ENCODE data around the gene OR13J1.
A peak's percentile ranks its signal among the peaks of the same experiment; 100 is the strongest.

The OR13J1 gene

GRCh38 chr9:35835766-35836165 lies 34.4 kb downstream of the OR13J1 start:
- no peak for DNase-seq (ENCODE audit: low read depth)
- no peak overlapping the region for H3K4me3 ChIP-seq (ENCODE audit: low read length)
- no peak for TF ChIP-seq CTCF (conservative IDR thresholded peaks at IDR 0.05; ENCODE audit: low read length)

- H3K4me3 ChIP-seq (ENCODE audit: low read length) = no peak overlapping the region
- TF ChIP-seq CTCF (conservative IDR thresholded peaks at IDR 0.05; ENCODE audit: low read length) = peak; percentile 28; the same call in 1 of the 2 replicates
- no peak for DNase-seq (ENCODE audit: low read depth)
These were observed 35.0 kb downstream of the OR13J1 start for GRCh38 chr9:35835216-35835632.

DNA sequence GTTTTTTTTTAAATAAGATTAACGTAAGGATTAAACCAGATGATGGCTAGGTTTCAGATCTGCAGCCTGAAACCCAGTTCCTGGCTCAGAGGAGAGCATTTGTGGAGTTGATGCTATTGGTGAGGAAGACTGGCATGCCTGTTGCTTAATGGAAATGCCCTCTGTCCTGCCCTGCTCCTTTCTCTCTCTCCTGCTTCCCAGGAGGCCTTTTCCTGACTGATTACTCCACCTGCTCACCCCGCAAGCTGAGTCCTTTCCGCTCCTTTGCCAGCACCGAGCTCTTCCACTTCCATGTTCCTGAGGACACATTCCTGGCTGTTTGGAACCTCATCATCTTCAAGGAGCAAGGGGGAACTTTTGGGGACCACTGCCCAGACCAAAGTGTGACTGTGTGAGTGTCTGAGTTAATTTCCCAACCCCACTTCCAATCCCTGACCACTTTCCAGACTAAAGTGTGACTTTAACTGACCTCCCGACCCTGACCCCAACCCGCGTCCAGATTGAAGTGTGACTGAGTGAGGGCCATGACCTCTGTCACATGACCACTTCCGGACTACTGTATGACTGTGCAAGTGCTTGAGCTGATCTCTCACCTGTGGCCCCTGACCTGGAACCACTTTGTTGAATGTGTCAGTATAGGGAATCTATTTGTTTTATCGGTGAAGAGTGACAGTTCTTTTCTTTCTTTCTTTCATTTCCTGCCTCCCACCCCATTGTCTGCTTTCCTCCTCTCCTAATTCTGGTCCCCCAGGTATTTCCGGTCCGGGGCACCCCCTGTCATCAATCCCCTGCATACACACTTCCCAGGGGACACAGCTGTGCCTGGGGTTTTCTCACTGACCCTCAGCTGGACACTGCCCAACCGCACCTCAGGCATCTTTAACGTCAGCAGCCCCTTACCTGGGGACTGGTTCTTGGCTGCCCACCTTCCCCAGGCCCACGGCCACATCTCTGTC lies 35.7 kb downstream of the OR13J1 start:
- DNase-seq (ENCODE audit: low read depth) = no peak
- no peak for TF ChIP-seq CTCF (conservative IDR thresholded peaks at IDR 0.05; ENCODE audit: low read length)
- H3K4me3 ChIP-seq (ENCODE audit: low read length) = no peak overlapping the region

GRCh38 chr9:35832814-35833213 lies 37.4 kb downstream of the OR13J1 start:
- no peak overlapping the region for H3K4me3 ChIP-seq (ENCODE audit: low read length)
- no peak for DNase-seq (ENCODE audit: low read depth)
- no peak for TF ChIP-seq CTCF (conservative IDR thresholded peaks at IDR 0.05; ENCODE audit: low read length)

DNA sequence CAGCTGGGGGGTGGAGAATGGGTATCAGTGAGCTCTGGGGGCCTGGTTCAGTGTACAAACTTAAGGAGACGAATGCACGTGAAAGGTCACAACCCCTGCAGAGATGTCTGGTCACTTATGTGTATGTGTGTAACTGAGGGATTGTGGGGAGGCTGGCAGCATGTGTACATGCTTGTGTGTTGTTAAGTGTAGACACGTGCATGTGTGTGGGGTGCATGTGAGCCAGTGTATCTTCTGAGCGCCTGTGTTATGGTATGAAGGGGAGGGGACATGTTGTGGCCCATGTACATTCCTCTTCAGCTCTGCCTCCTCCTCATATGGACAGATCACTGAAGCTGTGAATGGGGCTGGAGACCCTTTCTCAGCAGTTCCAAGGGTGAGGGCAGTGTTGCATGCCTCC lies 39.2 kb downstream of the OR13J1 start:
- H3K4me3 ChIP-seq (ENCODE audit: low read length) = no peak overlapping the region
- no peak for DNase-seq (ENCODE audit: low read depth)
- TF ChIP-seq CTCF (conservative IDR thresholded peaks at IDR 0.05; ENCODE audit: low read length) = no peak

DNA sequence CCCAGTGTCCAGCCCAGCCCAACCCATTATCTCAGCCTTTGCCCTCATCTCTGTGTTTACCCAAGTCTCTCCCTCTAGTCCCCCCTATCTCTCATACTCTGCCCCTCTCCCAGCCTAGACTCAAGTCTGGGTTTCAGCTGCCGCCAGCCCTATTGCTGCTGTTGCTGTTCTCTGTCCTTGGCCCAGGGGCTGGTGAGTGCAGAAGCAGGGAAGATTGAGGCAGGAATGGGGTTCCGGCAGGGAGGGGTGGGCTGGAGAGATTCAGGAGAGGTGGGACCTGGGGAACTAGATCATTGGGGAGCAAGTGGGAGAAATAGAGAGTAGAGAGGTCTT lies 40.5 kb downstream of the OR13J1 start:
- DNase-seq (ENCODE audit: low read depth) = no peak
- H3K4me3 ChIP-seq (ENCODE audit: low read length) = peak overlapping the region; percentile 73
- TF ChIP-seq CTCF (conservative IDR thresholded peaks at IDR 0.05; ENCODE audit: low read length) = no peak

Data from AG10803 (cell line).